GM12878 (cell line): ENCODE results near the gene GPR171.

ENCODE experiments used
- CHD1 ChIP-seq: IDR thresholded peaks from 2 replicates; pipeline ENCODE4 v1.6.1; 2012; ENCODE audit warnings: low read depth, low read length, improper control_type of control experiment
- CHD2 ChIP-seq: IDR thresholded peaks from 2 replicates; pipeline ENCODE4 v1.6.1; 2011; ENCODE audit warnings: low read depth, low read length, improper control_type of control experiment, borderline replicate concordance
- CTCF ChIP-seq, 3 experiments: IDR thresholded peaks in 2 of 3; conservative IDR thresholded peaks in 1 of 3; 2 replicates each; pipeline ENCODE4 v1.5.1; 2011; ENCODE audit warnings: low read depth in 3 of 3, low read length in 3 of 3, mild to moderate bottlenecking in 3 of 3, control low read depth in 2 of 3, moderate library complexity in 2 of 3, inconsistent platforms in 1 of 3, mixed read lengths in 1 of 3; ENCODE audit not compliant: control insufficient read depth in 2 of 3, insufficient read depth in 1 of 3; ENCODE audit errors: extremely low read depth in 1 of 3
- CUX1 ChIP-seq: IDR thresholded peaks from 2 replicates; pipeline ENCODE4 v1.6.1; 2012; ENCODE audit warnings: improper control_type of control experiment, low read depth, low read length; ENCODE audit not compliant: insufficient replicate concordance
- GABPA ChIP-seq: IDR thresholded peaks from 2 replicates; pipeline ENCODE4 v1.6.1; 2014; ENCODE audit warnings: antibody characterized with exemption, low read depth, mild to moderate bottlenecking, inconsistent platforms
- HDAC2 ChIP-seq: fragments of 200-600 bp; sonication (generic); IDR thresholded peaks from 2 replicates; pipeline ENCODE4 v1.6.1; 2017
- IKZF2 ChIP-seq, 2 experiments: fragments of 450-650 bp; IDR thresholded peaks; 2 replicates each; pipeline ENCODE4 v1.6.1; 2017; ENCODE audit warnings: mild to moderate bottlenecking in 2 of 2, moderate library complexity in 2 of 2
- JUND ChIP-seq: IDR thresholded peaks from 2 replicates; pipeline ENCODE4 v1.6.1; 2012; ENCODE audit warnings: low read depth, mild to moderate bottlenecking, low read length, improper control_type of control experiment, moderate library complexity
- MXI1 ChIP-seq: fragments of 150-350 bp; IDR thresholded peaks from 2 replicates; pipeline ENCODE4 v1.6.1; 2011; ENCODE audit warnings: low read depth, mild to moderate bottlenecking, inconsistent platforms, low read length, improper control_type of control experiment
- MYC ChIP-seq: IDR thresholded peaks from 2 replicates; pipeline ENCODE4 v1.6.1; 2011; ENCODE audit warnings: mild to moderate bottlenecking, low read length, moderate library complexity, inconsistent platforms; ENCODE audit not compliant: insufficient read depth, insufficient replicate concordance, insufficient read length, severe bottlenecking
- NRF1 ChIP-seq: conservative IDR thresholded peaks from 2 replicates; pipeline ENCODE4 v1.6.1; 2011; ENCODE audit warnings: mild to moderate bottlenecking, low read depth, low read length, improper control_type of control experiment
- PBX3 ChIP-seq: IDR thresholded peaks from 2 replicates; pipeline ENCODE4 v1.6.1; 2011; ENCODE audit warnings: mild to moderate bottlenecking, low read depth, low read length, moderate library complexity; ENCODE audit not compliant: insufficient replicate concordance
- POLR2A ChIP-seq: IDR thresholded peaks from 2 replicates; pipeline ENCODE4 v1.6.1; 2011; ENCODE audit warnings: low read depth, mild to moderate bottlenecking, low read length
- TCF12 ChIP-seq: IDR thresholded peaks from 2 replicates; pipeline ENCODE4 v1.6.1; 2011; ENCODE audit warnings: low read depth, mild to moderate bottlenecking, low read length

- no peak for TF ChIP-seq TCF12
- no peak for TF ChIP-seq NRF1
- TF ChIP-seq JUND, result no peak
- no peak for TF ChIP-seq CHD1
- TF ChIP-seq CTCF (IDR thresholded peaks at IDR 0.05 in 2 of 3, conservative IDR thresholded peaks at IDR 0.05 in 1 of 3; ENCODE audit: control insufficient read depth in 2 of 3, extremely low read depth in 1 of 3, insufficient read depth in 1 of 3, low read depth in 3 of 3, low read length in 3 of 3), result no peak
- no peak for TF ChIP-seq CUX1
- TF ChIP-seq MXI1, result no peak
- no peak for TF ChIP-seq PBX3
- TF ChIP-seq HDAC2, result no peak
- TF ChIP-seq CHD2, result no peak
- no peak for TF ChIP-seq IKZF2 (IDR thresholded peaks at IDR 0.05)
- no peak for TF ChIP-seq POLR2A
- TF ChIP-seq MYC, result no peak
- no peak for TF ChIP-seq GABPA
Measured at GRCh38 chr3:151201051-151201730, 1.8 kb downstream of the GPR171 start.
